Subcutaneous adipose tissue (tissue), 4 donors: ENCODE measurements around the gene RBP5. TPM values are rescaled to one million over a fixed set of nuclear protein-coding genes. Genes with fewer than 3 reads are reported as not detected.

Experiments used
- total RNA-seq, 4 donors: library from RNA; depleted of rRNA; stranded (reverse); fragments of >200 nt; gene quantifications; one replicate each; pipeline ENCODE4 v1.1.0, GENCODE V29; 2016
- TF ChIP-seq, protein P1 (sequence below): fragments of 450-650 bp; IDR thresholded peaks from one replicate; pipeline ENCODE4 v1.5.1; 2016; ENCODE audit warnings: low read depth, mild to moderate bottlenecking, control low read depth, antibody characterized with exemption, moderate library complexity

The RBP5 gene
- total RNA-seq, 4 donors from 2014 or later, result 2.2 TPM; not detected in 3

- TF ChIP-seq, protein P1, sequence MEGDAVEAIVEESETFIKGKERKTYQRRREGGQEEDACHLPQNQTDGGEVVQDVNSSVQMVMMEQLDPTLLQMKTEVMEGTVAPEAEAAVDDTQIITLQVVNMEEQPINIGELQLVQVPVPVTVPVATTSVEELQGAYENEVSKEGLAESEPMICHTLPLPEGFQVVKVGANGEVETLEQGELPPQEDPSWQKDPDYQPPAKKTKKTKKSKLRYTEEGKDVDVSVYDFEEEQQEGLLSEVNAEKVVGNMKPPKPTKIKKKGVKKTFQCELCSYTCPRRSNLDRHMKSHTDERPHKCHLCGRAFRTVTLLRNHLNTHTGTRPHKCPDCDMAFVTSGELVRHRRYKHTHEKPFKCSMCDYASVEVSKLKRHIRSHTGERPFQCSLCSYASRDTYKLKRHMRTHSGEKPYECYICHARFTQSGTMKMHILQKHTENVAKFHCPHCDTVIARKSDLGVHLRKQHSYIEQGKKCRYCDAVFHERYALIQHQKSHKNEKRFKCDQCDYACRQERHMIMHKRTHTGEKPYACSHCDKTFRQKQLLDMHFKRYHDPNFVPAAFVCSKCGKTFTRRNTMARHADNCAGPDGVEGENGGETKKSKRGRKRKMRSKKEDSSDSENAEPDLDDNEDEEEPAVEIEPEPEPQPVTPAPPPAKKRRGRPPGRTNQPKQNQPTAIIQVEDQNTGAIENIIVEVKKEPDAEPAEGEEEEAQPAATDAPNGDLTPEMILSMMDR, result no peak
Observed at GRCh38 chr12:7107636-7108002, 21.1 kb downstream of the RBP5 start.

DNA sequence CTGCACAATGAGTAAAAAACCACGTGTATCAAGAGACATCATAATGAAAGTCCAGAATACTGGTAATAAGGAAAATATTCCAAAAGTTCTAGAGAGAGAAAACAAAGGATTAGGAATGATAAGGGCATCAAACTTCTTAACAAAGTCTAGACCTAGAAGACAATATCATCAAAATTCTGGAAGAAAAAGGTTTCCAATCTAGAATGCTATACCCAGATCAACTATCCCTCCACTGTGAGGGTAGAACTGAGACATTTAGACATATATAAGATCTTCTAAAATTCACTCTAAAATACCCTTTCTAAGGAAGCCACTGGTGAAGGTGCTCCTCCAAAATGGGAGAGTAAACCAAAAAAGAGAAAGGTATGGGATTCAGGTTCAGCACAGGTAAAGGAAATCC, 22.6 kb downstream of the RBP5 start:
- TF ChIP-seq, protein P1, result no peak

- TF ChIP-seq, protein P1, result no peak
Observed at GRCh38 chr12:7103837-7104584, 24.7 kb downstream of the RBP5 start.

- TF ChIP-seq, protein P1, result no peak
Observed at GRCh38 chr12:7102582-7102981, 26.1 kb downstream of the RBP5 start.

- TF ChIP-seq, protein P1, result no peak
Observed at GRCh38 chr12:7101694-7102131, 27.0 kb downstream of the RBP5 start.

- TF ChIP-seq, protein P1, result no peak
Observed at GRCh38 chr12:7101047-7101693, 27.5 kb downstream of the RBP5 start.

DNA sequence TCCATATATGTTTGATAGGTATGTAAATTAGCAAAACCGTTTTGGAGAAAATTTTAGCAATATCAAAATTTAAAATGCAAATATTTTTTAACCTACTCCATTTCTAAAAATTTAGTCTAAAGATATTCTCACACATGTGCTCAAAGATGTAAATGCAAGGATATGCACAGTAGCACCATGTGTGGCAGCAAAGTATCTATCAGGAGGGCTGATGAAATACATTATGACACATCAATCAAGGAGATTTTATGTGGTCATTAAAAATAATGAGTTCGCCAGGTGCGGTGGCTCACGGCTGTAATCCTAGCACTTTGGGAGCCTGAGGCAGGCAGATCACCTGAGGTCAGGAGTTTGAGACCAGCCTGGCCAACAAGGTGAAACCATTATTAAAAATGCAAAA, 28.4 kb downstream of the RBP5 start:
- TF ChIP-seq, protein P1, result no peak
